H1 (cell line): ENCODE results near the gene RNF157. TPM values are rescaled to one million over a fixed set of nuclear protein-coding genes. Genes with fewer than 3 reads are reported as not detected.

Experiments
- CTCF ChIA-PET: fragments of 300-600 bp; sonication (Branson Sonifier 250); formaldehyde crosslinking; loops from one replicate; lab custom pipeline; 2021; ENCODE audit not compliant: partially characterized antibody; lab: Charles Lee
- POLR2A ChIA-PET: fragments of 300-600 bp; sonication (Branson Sonifier 250); formaldehyde crosslinking; loops from one replicate; lab custom pipeline; 2021; ENCODE audit warnings: inconsistent platforms; ENCODE audit not compliant: partially characterized antibody; lab: Charles Lee
- DNase-seq, 2 experiments: peaks; one replicate each; pipeline versions ENCODE4 v3.0.0 to v3.0.0-alpha.2; 2010 to 2022; ENCODE audit warnings: low spot score in 2 of 2, low read depth in 1 of 2, mixed read lengths in 1 of 2
- FAIRE-seq: peaks from 2 replicates; lab custom pipeline; 2011; peaks lifted over from hg19 to GRCh38; lab: Jason Lieb, UNC
- H2AFZ ChIP-seq: 2 replicates; pipeline ENCODE4 v1.8.1; 2012; ENCODE audit warnings: low read length, inconsistent platforms
- H2AK5ac ChIP-seq: 2 replicates; pipeline ENCODE4 v1.6.1; 2013; ENCODE audit warnings: low read depth, low read length
- H2BK120ac ChIP-seq: replicated peaks from 2 replicates; pipeline ENCODE3; 2013; ENCODE audit warnings: low read depth, low read length, inconsistent platforms
- H2BK12ac ChIP-seq: 2 replicates; pipeline ENCODE4 v1.6.1; 2013; ENCODE audit warnings: low read depth, low read length
- H2BK15ac ChIP-seq: 2 replicates; pipeline ENCODE4 v1.6.1; 2013; ENCODE audit warnings: low read length
- H2BK20ac ChIP-seq: 2 replicates; pipeline ENCODE4 v1.6.1; 2013; ENCODE audit warnings: low read length
- H2BK5ac ChIP-seq: 2 replicates; pipeline ENCODE4 v1.6.1; 2013; ENCODE audit warnings: low read depth, low read length
- H3K14ac ChIP-seq: 2 replicates; pipeline ENCODE4 v1.6.1; 2013; ENCODE audit warnings: inconsistent platforms; ENCODE audit not compliant: insufficient read length
- H3K18ac ChIP-seq: 2 replicates; pipeline ENCODE4 v1.6.1; 2013; ENCODE audit warnings: low read length; ENCODE audit errors: extremely low read depth
- H3K23ac ChIP-seq: 2 replicates; pipeline ENCODE4 v1.6.1; 2013; ENCODE audit warnings: inconsistent platforms; ENCODE audit not compliant: insufficient read length
- H3K23me2 ChIP-seq: 2 replicates; pipeline ENCODE4 v1.6.1; 2013; ENCODE audit warnings: low read depth, low read length
- H3K27ac ChIP-seq: 2 replicates; pipeline ENCODE4 v1.6.1; 2011; ENCODE audit warnings: low read depth, low read length, inconsistent platforms
- H3K27me3 ChIP-seq, 4 experiments: replicated peaks in 1 of 4; 1 replicate in 1 of 4; 2 replicates in 3 of 4; pipeline versions ENCODE4 v1.6.1 to v1.8.1; 2011 to 2013; ENCODE audit warnings: low read length in 3 of 4, mild to moderate bottlenecking in 3 of 4, inconsistent platforms in 2 of 4, mixed read lengths in 2 of 4, moderate library complexity in 1 of 4; ENCODE audit not compliant: control insufficient read depth in 3 of 4, insufficient read depth in 3 of 4; ENCODE audit errors: extremely low read depth in 1 of 4
- H3K36me3 ChIP-seq, 4 experiments: 2 replicates each; pipeline versions ENCODE4 v1.6.1 to v1.8.1; 2011 to 2013; ENCODE audit warnings: mild to moderate bottlenecking in 4 of 4, low read length in 3 of 4, moderate library complexity in 2 of 4, control low read depth in 1 of 4, inconsistent platforms in 1 of 4; ENCODE audit not compliant: insufficient read depth in 4 of 4, control insufficient read depth in 2 of 4
- H3K4ac ChIP-seq: replicated peaks from 2 replicates; pipeline ENCODE3; 2013; ENCODE audit warnings: low read length, low read depth, mixed read lengths, inconsistent platforms; ENCODE audit not compliant: insufficient read length
- H3K4me1 ChIP-seq, 4 experiments: replicated peaks in 1 of 4; 1 replicate in 1 of 4; 2 replicates in 3 of 4; pipeline versions ENCODE4 v1.6.1 to v1.8.1; 2011 to 2013; ENCODE audit warnings: low read length in 3 of 4, inconsistent platforms in 2 of 4, mixed read lengths in 1 of 4; ENCODE audit not compliant: insufficient read depth in 4 of 4, control insufficient read depth in 3 of 4
- H3K4me2 ChIP-seq, 2 experiments: 2 replicates each; pipeline versions ENCODE4 v1.6.1 to v1.8.1; 2011 to 2013; ENCODE audit warnings: low read depth in 2 of 2, low read length in 2 of 2, control low read depth in 1 of 2, inconsistent platforms in 1 of 2, mild to moderate bottlenecking in 1 of 2; ENCODE audit not compliant: insufficient read depth in 1 of 2
- H3K4me3 ChIP-seq, 4 experiments: fragments of 200-600, 300-600 bp in 1 of 4; sonication (generic), shearing (Covaris generic), sonication (Bioruptor Twin) in 1 of 4; 2 replicates each; pipeline versions ENCODE4 v1.5.1 to v1.8.1; 2011 to 2016; ENCODE audit warnings: low read length in 4 of 4, low read depth in 3 of 4, control low read depth in 2 of 4, inconsistent platforms in 2 of 4, mild to moderate bottlenecking in 2 of 4, mixed read lengths in 1 of 4, moderate library complexity in 1 of 4; ENCODE audit not compliant: insufficient read depth in 2 of 4; ENCODE audit errors: extremely low read depth in 1 of 4
- H3K56ac ChIP-seq: replicated peaks from 2 replicates; pipeline ENCODE3; 2013; ENCODE audit warnings: low read depth, mild to moderate bottlenecking, mixed read lengths, low read length, inconsistent platforms; ENCODE audit not compliant: insufficient read length
- H3K79me1 ChIP-seq: 2 replicates; pipeline ENCODE4 v1.6.1; 2013; ENCODE audit warnings: low read depth, low read length, control low read depth
- H3K79me2 ChIP-seq, 2 experiments: 2 replicates each; pipeline versions ENCODE4 v1.6.1 to v1.8.1; 2012 to 2013; ENCODE audit warnings: low read length in 2 of 2, mild to moderate bottlenecking in 2 of 2, inconsistent platforms in 1 of 2; ENCODE audit not compliant: insufficient read depth in 2 of 2, control insufficient read depth in 1 of 2
- H3K9ac ChIP-seq, 4 experiments: replicated peaks in 1 of 4; 1 replicate in 1 of 4; 2 replicates in 3 of 4; pipeline versions ENCODE4 v1.6.1 to v1.8.1; 2011 to 2013; ENCODE audit warnings: low read depth in 3 of 4, low read length in 3 of 4, control low read depth in 2 of 4, mild to moderate bottlenecking in 2 of 4, moderate library complexity in 2 of 4, inconsistent platforms in 1 of 4; ENCODE audit errors: extremely low read depth in 1 of 4
- H3K9me3 ChIP-seq, 2 experiments: 2 replicates each; pipeline versions ENCODE4 v1.6.1 to v1.8.1; 2012 to 2013; ENCODE audit warnings: mild to moderate bottlenecking in 2 of 2, moderate library complexity in 2 of 2, control low read depth in 1 of 2, inconsistent platforms in 1 of 2, low read depth in 1 of 2, low read length in 1 of 2, mixed read lengths in 1 of 2; ENCODE audit not compliant: insufficient read depth in 2 of 2
- H4K20me1 ChIP-seq, 2 experiments: replicated peaks in 1 of 2; 2 replicates each; pipeline versions ENCODE3 to v1.8.1; 2011 to 2013; ENCODE audit warnings: inconsistent platforms in 2 of 2, low read length in 2 of 2, mild to moderate bottlenecking in 1 of 2; ENCODE audit not compliant: insufficient read depth in 2 of 2, control insufficient read depth in 1 of 2
- H4K5ac ChIP-seq: 2 replicates; pipeline ENCODE4 v1.6.1; 2013; ENCODE audit warnings: low read length, low read depth, mixed read lengths, inconsistent platforms; ENCODE audit not compliant: insufficient read length
- H4K8ac ChIP-seq: 2 replicates; pipeline ENCODE4 v1.8.0; 2013; ENCODE audit warnings: mild to moderate bottlenecking, moderate library complexity, low read length, inconsistent platforms; ENCODE audit not compliant: insufficient read depth; ENCODE audit errors: extremely low read depth
- H4K91ac ChIP-seq: replicated peaks from 2 replicates; pipeline ENCODE3; 2013; ENCODE audit warnings: low read length, mixed read lengths, inconsistent platforms; ENCODE audit not compliant: insufficient read length
- JUN ChIP-seq: IDR thresholded peaks from 2 replicates; pipeline ENCODE4 v1.6.1; 2011; ENCODE audit warnings: low read depth, mild to moderate bottlenecking, improper control_type of control experiment, low read length
- WGBS, 2 experiments: shearing (Covaris generic) in 1 of 2; methylation state at CpG; one replicate each; pipeline versions ENCODE4 v1.1.6 to v1.1.7; 2013 to 2015; ENCODE audit warnings: low lambda C conversion rate in 2 of 2, mixed read lengths in 2 of 2, inconsistent platforms in 1 of 2, low coverage in 1 of 2, missing lambda C conversion rate in 1 of 2; ENCODE audit not compliant: insufficient replicate concordance in 2 of 2, insufficient coverage in 1 of 2, insufficient read length in 1 of 2; ENCODE audit errors: extremely low coverage in 1 of 2, missing lambda C conversion rate in 1 of 2; 5-methylcytosine and 5-hydroxymethylcytosine counted together
- polyA plus RNA-seq, 7 experiments: library from polyadenylated mRNA; depleted of rRNA in 3 of 7; stranded (reverse) in 5 of 7; unstranded in 2 of 7; fragments of >200 nt in 5 of 7; fragments of 200-250 nt in 2 of 7; gene quantifications; 1 replicate in 5 of 7; 2 replicates in 1 of 7; 4 replicates in 1 of 7; pipeline versions ENCODE4 v1.2.1 to v1.2.3, GENCODE V29; 2011 to 2013; ENCODE audit warnings: missing spikeins in 2 of 7, mixed read lengths in 2 of 7
- total RNA-seq: library from RNA; stranded (reverse); fragmentation: NEBNext Ultra II Directional; extraction: Animal tissue kit (Norgen Biotek cat#: 25700); gene quantifications from 2 replicates; pipeline ENCODE4 v1.2.1, GENCODE V29; 2021

Gene RNF157
- total and polyA plus RNA-seq, 2 of the 8 experiments (the other 6 are each of a cell fraction or from before 2014, with no cell fraction given), result 13.4 to 16.7 TPM

DNA sequence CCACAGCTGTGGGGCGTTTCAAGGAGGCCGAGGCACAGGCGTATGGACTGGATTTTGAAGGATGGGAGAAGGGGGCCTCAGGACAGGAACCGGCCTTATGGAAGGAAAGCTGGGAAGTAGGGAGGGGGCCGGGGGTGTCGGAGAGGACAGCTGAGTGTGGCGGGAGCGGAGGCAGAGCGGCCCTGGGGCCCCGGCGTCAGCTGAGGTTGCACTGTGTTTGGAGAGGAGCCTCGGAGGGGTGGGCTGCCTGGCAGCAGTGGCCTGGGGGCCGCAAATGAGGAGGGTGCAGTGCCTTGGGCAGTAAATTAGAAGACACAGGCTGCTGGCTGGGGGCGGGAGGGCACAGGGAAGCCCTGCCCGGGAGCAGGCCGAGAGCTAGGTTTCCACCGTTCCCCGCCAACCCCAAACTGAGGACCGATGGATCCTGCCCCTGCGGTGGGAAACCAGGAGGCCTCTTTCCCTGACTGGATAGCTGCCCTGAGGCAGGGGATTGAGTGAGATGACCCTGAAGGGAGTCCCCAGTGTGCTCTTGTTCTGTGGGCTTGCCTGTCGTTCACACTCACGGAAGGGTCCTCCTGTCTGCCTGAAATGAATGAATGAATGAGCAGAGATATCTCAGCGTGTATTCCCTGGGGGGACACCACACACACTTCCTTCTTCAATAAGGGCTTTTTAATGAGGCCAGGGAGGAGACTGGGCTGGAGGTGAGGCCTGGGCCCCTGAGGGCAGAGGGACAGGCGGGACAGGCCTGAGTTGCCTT, 117.7 kb downstream of the RNF157 start:
- peaks cover 0 to 13% (median 7%) of the 10 kb centered on the region in 4 experiments; a peak in 4 of 7 replicates for H3K27me3 ChIP-seq
- H3K4me1 ChIP-seq, result peaks cover 7 to 32% (median 19%) of the 10 kb centered on the region in 4 experiments
- H4K20me1 ChIP-seq, result no peaks in the 10 kb centered on the region
- no peaks in the 10 kb centered on the region for H3K9me3 ChIP-seq
- H2BK5ac ChIP-seq, result peak overlapping the region; percentile 44; the same call in 1 of the 2 replicates
- peak overlapping the region in 1 of 2 experiments; percentile 5; a peak in 1 of 4 replicates for H3K4me2 ChIP-seq
- FAIRE-seq (no peak), DNase-seq (no peak)
- H3K23me2 ChIP-seq, result peaks cover 2% of the 10 kb centered on the region; the same call in 1 of the 2 replicates
- peak overlapping the region; percentile 68 for H2BK12ac ChIP-seq
- H3K4me3 ChIP-seq, result peak overlapping the region in 1 of 4 experiments; percentile 48; a peak in 2 of 8 replicates
- peak overlapping the region; percentile 89 for H4K91ac ChIP-seq
- peak overlapping the region; percentile 34 for H3K18ac ChIP-seq
- H2AK5ac ChIP-seq, result no peak overlapping the region
- no peak for TF ChIP-seq JUN
- no peaks in the 10 kb centered on the region for H3K79me2 ChIP-seq
- no peaks in the 10 kb centered on the region for H3K79me1 ChIP-seq
- ChIA-PET CTCF (interaction anchor here (0.7 to 41.5 kb wide), 19 partner anchors 11 to 243 kb away, joined by 3 to 778 read pairs (median 5); partner anchors contain the start of gene FOXJ1), POLR2A (interaction anchor here (0.7 to 5.4 kb wide), 10 partner anchors 12 to 1489 kb away, joined by 3 to 70 read pairs (median 4); partner anchors contain the start of gene FOXJ1)
- H3K4ac ChIP-seq, result peak overlapping the region; percentile 3
- H2BK15ac ChIP-seq, result no peak overlapping the region
- H3K14ac ChIP-seq, result no peak overlapping the region
- no peak overlapping the region for H2AFZ ChIP-seq
- no peak overlapping the region for H4K5ac ChIP-seq
- 81% methylated on average over 24 of the region's 24 CpGs; no CpG with 5 or more reads in 1 of the 2 experiments for WGBS, 2 experiments
- no peak overlapping the region for H3K9ac ChIP-seq
- H2BK120ac ChIP-seq, result no peak overlapping the region
- H2BK20ac ChIP-seq, result peak overlapping the region; percentile 89; the same call in 1 of the 2 replicates
- no peak overlapping the region for H3K27ac ChIP-seq
- no peak overlapping the region for H3K56ac ChIP-seq
- no peak overlapping the region for H3K23ac ChIP-seq
- H3K36me3 ChIP-seq, result no peaks in the 10 kb centered on the region
- peak overlapping the region; percentile 84; the same call in 1 of the 2 replicates for H4K8ac ChIP-seq
